ENCODE data around the gene PLCE1. TPM values are rescaled to one million over a fixed set of nuclear protein-coding genes. Genes with fewer than 3 reads are reported as not detected.

Gene PLCE1
- total and polyA plus RNA-seq, 10 of the 15 experiments (the other 5 are each of a cell fraction or from before 2014, with no cell fraction given): under 0.01 to 1.2 (median 0.03) TPM

GRCh38 chr10:94038024-94038423, 44.3 kb downstream of the PLCE1 start:
- in situ Hi-C loops (cut with MboI): no loop called here
- ATAC-seq (no peak), FAIRE-seq (no peak), DNase-seq (ENCODE audit: low read depth, low spot score) (no peak)
- ChIA-PET SMC1A (ENCODE audit: uncharacterized antibody, unreplicated experiment) (no interaction called here), RAD21 (ENCODE audit: unreplicated experiment) (no interaction called here), POLR2A (no interaction called here), CTCF (no interaction called here)
- Histone ChIP-seq H3K36me3 (ENCODE audit: control insufficient read depth in 2 of 2, insufficient read depth in 2 of 2, low read length in 1 of 2) (no peaks in the 10 kb centered on the region), H3K27me3 (replicated peaks in 1 of 2; ENCODE audit: control insufficient read depth in 2 of 2, insufficient read depth in 2 of 2, low read length in 1 of 2) (no peaks in the 10 kb centered on the region; a peak in 1 of 4 replicates), H3K79me2 (ENCODE audit: control insufficient read depth, insufficient read depth, low read length) (no peaks in the 10 kb centered on the region), H3K9me3 (replicated peaks; ENCODE audit: control insufficient read depth, insufficient read depth, low read length) (no peaks in the 10 kb centered on the region), H2AFZ (ENCODE audit: control insufficient read depth, low read depth, low read length) (no peak overlapping the region), H3K27ac (ENCODE audit: control insufficient read depth, insufficient read depth) (no peak overlapping the region), H4K20me1 (ENCODE audit: control insufficient read depth, insufficient read depth) (no peaks in the 10 kb centered on the region), H3K9ac (ENCODE audit: control insufficient read depth, insufficient read depth, low read length) (no peak overlapping the region), H3K4me1 (ENCODE audit: control insufficient read depth, insufficient read depth, low read length) (no peaks in the 10 kb centered on the region), H3K4me2 (ENCODE audit: control insufficient read depth, insufficient read depth) (no peak overlapping the region), H3K4me3 (no peak overlapping the region)
- BruUV-seq (replicated peaks): no TSS peak
- no peak for TF ChIP-seq SMAD5 (IDR thresholded peaks at IDR 0.05; ENCODE audit: low read depth)
- no peak for TF ChIP-seq POLR2AphosphoS2 (IDR thresholded peaks at IDR 0.05; ENCODE audit: low read depth, low read length)
- TF ChIP-seq FOS (IDR thresholded peaks at IDR 0.05; ENCODE audit: borderline replicate concordance, extremely low read depth, insufficient read length): no peak
- no peak for TF ChIP-seq EED (IDR thresholded peaks at IDR 0.05; ENCODE audit: low read depth)
- no peak for TF ChIP-seq TCF12 (IDR thresholded peaks at IDR 0.05; ENCODE audit: low read depth, low read length)
- no peak for TF ChIP-seq PML (IDR thresholded peaks at IDR 0.05; ENCODE audit: low read length)
- no peak for TF ChIP-seq NRF1 (conservative IDR thresholded peaks at IDR 0.05; ENCODE audit: low read depth, low read length)
- no peak for TF ChIP-seq IRF4 (IDR thresholded peaks at IDR 0.05; ENCODE audit: low read depth, low read length)
- TF ChIP-seq RB1 (IDR thresholded peaks at IDR 0.05; ENCODE audit: borderline replicate concordance): no peak
- WGBS (ENCODE audit: insufficient coverage, insufficient replicate concordance, low lambda C conversion rate, missing lambda C conversion rate): 4% methylated on average over 4 of the region's 4 CpGs
- intact Hi-C loops (cut with micrococcal nuclease; ENCODE audit: unreplicated experiment): no loop called here

GRCh38 chr10:94041206-94041605, 47.5 kb downstream of the PLCE1 start:
- Histone ChIP-seq H3K79me2 (ENCODE audit: control insufficient read depth, insufficient read depth, low read length) (no peaks in the 10 kb centered on the region), H3K27ac (ENCODE audit: control insufficient read depth, insufficient read depth) (no peak overlapping the region), H3K4me3 (no peak overlapping the region), H3K27me3 (replicated peaks in 1 of 2; ENCODE audit: control insufficient read depth in 2 of 2, insufficient read depth in 2 of 2, low read length in 1 of 2) (no peaks in the 10 kb centered on the region), H4K20me1 (ENCODE audit: control insufficient read depth, insufficient read depth) (no peaks in the 10 kb centered on the region), H3K9me3 (replicated peaks; ENCODE audit: control insufficient read depth, insufficient read depth, low read length) (no peaks in the 10 kb centered on the region), H3K9ac (ENCODE audit: control insufficient read depth, insufficient read depth, low read length) (no peak overlapping the region), H2AFZ (ENCODE audit: control insufficient read depth, low read depth, low read length) (no peak overlapping the region), H3K36me3 (ENCODE audit: control insufficient read depth in 2 of 2, insufficient read depth in 2 of 2, low read length in 1 of 2) (no peaks in the 10 kb centered on the region), H3K4me2 (ENCODE audit: control insufficient read depth, insufficient read depth) (no peak overlapping the region), H3K4me1 (ENCODE audit: control insufficient read depth, insufficient read depth, low read length) (no peaks in the 10 kb centered on the region)
- no peak for DNase-seq (ENCODE audit: low read depth, low spot score)
- FAIRE-seq: no peak
- WGBS (ENCODE audit: insufficient coverage, insufficient replicate concordance, low lambda C conversion rate, missing lambda C conversion rate): 38% methylated on average over 4 of the region's 4 CpGs
- in situ Hi-C loops (cut with MboI): no loop called here
- no TSS peak for BruUV-seq (replicated peaks)
- intact Hi-C loops (cut with micrococcal nuclease; ENCODE audit: unreplicated experiment): no loop called here
- POLR2A ChIA-PET: no interaction called here
- SMC1A ChIA-PET (ENCODE audit: uncharacterized antibody, unreplicated experiment): no interaction called here
- no peak for ATAC-seq
- CTCF ChIA-PET: no interaction called here
- RAD21 ChIA-PET (ENCODE audit: unreplicated experiment): no interaction called here
- TF ChIP-seq DPF2 (IDR thresholded peaks at IDR 0.05) (no peak), TCF7 (IDR thresholded peaks at IDR 0.05; ENCODE audit: borderline replicate concordance) (no peak), IRF3 (IDR thresholded peaks at IDR 0.05) (no peak), TAF1 (IDR thresholded peaks at IDR 0.05; ENCODE audit: borderline replicate concordance, low read depth, low read length) (no peak), SMAD5 (IDR thresholded peaks at IDR 0.05; ENCODE audit: low read depth) (no peak)
- TF ChIP-seq, protein P1, sequence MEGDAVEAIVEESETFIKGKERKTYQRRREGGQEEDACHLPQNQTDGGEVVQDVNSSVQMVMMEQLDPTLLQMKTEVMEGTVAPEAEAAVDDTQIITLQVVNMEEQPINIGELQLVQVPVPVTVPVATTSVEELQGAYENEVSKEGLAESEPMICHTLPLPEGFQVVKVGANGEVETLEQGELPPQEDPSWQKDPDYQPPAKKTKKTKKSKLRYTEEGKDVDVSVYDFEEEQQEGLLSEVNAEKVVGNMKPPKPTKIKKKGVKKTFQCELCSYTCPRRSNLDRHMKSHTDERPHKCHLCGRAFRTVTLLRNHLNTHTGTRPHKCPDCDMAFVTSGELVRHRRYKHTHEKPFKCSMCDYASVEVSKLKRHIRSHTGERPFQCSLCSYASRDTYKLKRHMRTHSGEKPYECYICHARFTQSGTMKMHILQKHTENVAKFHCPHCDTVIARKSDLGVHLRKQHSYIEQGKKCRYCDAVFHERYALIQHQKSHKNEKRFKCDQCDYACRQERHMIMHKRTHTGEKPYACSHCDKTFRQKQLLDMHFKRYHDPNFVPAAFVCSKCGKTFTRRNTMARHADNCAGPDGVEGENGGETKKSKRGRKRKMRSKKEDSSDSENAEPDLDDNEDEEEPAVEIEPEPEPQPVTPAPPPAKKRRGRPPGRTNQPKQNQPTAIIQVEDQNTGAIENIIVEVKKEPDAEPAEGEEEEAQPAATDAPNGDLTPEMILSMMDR (IDR thresholded peaks at IDR 0.05 in 2 of 3, conservative IDR thresholded peaks at IDR 0.05 in 1 of 3; ENCODE audit: control insufficient read depth in 2 of 3, extremely low read depth in 1 of 3, insufficient read depth in 1 of 3, low read depth in 3 of 3, low read length in 3 of 3): no peak

Data from GM12878 (cell line).